Skeletal muscle cell (primary cell): ENCODE results near the gene CCT3.

Source experiments
- DNase-seq: peaks from one replicate; pipeline ENCODE4 v3.0.0-alpha.2; 2010; ENCODE audit warnings: low read depth
- H3K4me3 ChIP-seq: 2 replicates; pipeline ENCODE4 v1.5.1; 2011; ENCODE audit warnings: low read depth, mild to moderate bottlenecking, control low read depth, low read length, moderate library complexity

CCT3 gene

DNA sequence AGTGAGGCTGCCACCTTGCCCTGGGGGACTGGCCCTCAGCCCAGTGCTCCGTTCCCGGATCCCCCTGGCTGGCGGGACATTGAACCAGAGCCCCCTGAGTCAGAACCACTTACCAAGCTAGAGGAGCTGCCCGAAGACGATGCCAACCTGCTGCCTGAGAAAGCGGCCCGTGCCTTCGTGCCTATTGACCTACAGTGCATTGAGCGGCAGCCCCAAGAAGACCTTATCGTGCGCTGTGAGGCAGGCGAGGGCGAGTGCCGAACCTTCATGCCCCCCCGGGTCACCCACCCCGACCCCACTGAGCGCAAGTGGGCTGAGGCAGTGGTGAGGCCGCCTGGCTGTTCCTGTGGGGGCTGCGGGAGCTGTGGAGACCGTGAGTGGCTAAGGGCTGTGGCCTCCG is 52.7 kb downstream of the CCT3 start:
- H3K4me3 ChIP-seq = no peak overlapping the region
- no peak for DNase-seq

DNA sequence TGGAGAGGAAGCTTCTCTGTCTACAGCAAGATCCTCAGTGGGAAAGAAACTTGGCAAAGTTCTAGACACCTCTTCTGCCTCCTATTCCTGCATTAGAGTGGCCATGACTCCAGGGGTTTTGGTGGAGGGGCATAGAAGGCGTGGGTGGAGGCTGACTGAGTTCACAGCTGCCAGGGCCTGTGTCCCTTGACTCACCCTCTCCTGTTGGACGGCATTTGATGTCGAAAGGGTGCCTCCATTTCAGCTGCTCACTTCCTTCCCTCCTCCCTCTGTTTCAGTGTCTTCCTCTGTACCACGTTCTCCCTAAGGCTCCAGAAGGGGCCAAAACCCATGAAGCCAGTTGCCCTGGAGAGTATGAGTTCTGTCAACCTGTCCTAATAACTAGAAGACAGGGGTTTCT is 53.3 kb downstream of the CCT3 start:
- DNase-seq = no peak
- H3K4me3 ChIP-seq = no peak overlapping the region

DNA sequence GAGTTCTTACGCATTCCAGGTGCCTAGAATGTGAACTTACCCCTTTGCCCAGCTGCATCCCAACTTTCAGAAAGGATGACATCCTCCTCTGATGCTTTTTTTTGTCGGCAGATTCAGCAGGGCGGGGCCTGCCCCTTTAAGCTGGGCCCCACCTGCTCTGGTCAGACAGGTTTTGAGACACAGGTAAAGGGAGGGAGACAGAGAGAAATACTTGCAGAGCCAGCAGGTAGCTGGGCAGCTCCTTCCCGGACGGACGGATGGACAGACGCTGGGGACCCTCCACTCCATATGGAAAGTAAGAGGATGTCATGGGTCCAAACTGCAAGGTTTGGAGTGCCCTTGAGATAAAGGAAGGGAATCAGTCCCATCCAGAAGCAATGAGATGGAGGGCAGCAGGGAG is 54.0 kb downstream of the CCT3 start, which contains the start of gene TMEM79:
Gene TMEM79 (plus strand): TSS at position 214 of the 400 bp plus-strand sequence. CDS start 902 bp downstream, outside the sequence.
- H3K4me3 ChIP-seq = peak within 1 kb of the TSS; percentile 69
- DNase-seq = no peak

DNA sequence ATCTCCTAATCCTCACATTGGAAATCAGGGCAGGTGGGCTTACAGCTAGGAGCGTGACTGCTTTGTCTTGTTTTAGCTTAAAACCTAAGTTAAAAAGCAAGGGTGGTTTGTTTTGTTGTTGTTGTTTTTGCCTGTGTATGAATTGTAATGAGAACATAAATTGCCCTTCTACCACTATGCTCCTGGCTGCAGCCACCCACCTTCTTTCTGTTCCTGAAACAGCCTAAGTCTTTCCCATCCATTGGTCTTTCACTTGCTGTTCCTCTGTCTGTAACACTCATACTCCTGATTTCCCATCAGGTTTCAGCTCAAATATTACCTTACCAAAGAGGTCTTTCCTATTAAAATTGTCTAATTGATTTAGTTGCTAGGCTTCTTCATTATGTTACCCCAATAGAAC is 54.6 kb downstream of the CCT3 start:
- H3K4me3 ChIP-seq = peak overlapping the region; percentile 69
- no peak for DNase-seq

DNA sequence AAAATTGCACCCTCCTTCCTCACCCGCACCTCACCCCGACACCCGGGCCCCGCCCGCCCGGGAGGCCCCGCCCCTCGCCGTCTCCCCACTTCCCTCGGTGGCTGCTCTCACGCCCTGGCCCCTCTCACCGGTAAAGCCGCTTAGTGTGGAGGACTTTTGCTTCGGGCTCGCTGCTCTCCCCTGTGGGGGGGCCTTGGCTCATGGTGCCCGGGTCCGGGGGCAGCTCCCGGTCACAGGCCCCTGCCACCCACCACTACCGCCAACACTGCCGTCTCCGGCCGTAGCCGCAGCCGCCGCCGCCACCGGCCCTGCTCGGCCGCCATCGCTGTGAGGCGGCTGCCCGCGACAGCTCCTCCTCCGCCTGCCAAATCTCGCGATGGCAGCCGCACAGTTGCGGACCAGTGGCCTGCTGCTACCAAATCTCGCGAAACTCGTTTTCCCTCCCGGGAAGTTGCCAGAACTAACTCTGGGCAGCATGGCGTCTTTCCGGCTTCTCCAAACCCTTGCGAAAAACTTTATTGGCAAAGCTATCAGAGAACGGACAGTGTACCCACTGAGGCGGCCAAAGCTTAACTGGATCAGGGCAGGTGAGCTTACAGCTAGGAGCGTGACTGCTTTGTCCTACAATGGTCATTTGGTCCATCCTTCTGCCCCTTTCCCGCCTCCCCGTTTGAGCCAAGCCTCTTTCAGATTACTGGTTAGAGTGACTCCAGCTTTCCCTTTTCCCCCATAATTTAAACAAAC is 55.4 kb downstream of the CCT3 start, which contains the start of gene SMG5:
Gene SMG5 (minus strand): TSS at position 347 of the 744 bp plus-strand sequence. CDS start 145 bp downstream, at position 202.
- DNase-seq = peak; percentile 97
- H3K4me3 ChIP-seq = peak within 1 kb of the TSS; percentile 69

DNA sequence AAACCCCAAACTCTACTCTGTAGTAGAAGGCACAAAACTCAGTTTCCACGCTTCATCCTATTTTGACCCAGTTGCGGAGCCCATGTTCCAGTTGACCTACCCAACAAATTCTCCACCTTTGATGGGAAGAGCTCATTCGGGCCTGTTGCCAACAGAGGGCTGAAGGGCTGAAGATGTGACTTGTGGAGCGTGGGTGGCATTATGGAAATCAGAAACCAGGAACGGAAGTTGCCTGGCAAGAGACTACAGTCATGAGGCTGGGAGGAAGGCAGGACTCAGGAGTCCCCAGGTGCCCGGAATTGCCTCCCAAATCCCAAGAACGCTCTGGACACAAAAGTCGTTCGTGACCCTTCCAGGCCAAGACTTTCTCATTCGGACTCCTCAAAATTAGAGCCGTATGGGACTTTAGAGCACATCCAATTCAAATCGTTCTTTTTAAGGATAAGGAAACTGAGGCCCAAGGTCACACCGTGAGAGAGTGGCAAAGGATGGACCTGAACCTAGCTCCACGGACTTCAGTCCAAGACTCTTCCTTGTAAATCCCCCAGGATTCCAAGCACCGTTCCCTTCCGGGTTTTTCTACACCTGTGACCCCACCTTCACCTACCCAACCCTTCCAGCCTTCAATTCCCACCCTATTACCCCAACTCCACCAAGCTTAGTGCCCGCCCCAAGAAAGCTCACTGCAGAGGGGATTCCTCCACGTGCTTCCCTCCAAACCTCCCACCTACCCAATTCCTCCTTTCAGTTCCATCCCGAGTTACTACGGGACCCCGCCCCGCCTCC is 56.2 kb downstream of the CCT3 start:
- DNase-seq = no peak
- H3K4me3 ChIP-seq = peak overlapping the region; percentile 69

DNA sequence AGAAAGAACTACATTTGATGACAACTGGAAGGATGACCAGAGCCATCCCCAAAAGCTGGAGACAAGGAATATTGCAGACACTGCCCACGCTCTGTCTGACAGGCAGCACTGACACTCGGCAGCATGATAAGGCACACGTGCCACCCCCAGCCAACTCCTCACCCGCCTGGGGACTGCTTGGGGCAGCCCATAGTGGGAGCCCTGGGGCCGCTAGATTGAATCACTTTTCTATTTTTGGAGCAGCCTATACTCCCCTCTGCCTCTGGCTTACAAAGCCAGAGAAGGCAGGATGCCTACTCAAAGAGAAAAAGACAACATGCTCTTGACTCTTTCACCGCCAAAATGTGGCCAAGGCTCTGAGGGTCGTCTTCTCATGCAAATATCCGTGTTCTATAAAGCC is 56.8 kb downstream of the CCT3 start:
- peak overlapping the region; percentile 69 for H3K4me3 ChIP-seq
- DNase-seq = no peak

DNA sequence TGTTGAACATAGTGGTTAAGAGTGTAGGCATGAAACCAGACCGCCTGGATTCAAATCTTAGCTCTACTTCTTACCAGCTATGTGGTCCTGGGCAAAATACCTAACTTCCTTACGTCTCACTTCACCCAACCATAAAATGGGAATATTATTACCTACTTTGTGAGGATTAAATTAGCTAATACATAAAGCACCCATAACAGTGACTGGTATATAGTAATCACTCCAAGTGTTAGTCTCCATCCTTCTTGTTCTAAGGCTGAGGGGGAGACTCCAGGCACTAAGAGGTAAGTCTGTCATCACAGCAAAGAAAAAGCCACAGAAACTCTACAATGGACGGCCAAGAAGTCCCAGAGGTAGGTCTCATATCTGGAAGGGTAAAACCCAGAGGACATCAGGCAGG is 58.3 kb downstream of the CCT3 start:
- H3K4me3 ChIP-seq = no peak overlapping the region
- DNase-seq = no peak

DNA sequence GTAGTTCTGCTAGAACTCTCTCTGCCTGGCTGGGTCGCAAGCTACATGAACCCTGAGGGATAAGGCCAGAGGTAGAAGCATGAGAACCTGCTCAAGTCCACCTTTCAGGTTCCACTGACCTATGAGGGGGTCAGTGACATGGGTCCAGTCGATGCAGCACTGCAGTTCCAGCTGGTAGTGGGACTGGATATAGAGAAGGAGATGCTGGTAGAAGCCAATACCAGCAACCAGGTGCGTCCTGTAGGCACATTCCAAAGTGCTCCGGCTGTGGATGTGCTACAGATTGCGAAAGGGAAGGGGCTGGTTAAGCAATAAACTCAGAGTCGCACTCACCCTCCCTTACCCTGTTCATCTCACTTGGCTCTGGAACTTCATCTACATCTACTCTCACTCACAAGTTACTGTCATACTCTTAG is 61.1 kb downstream of the CCT3 start:
- no peak overlapping the region for H3K4me3 ChIP-seq
- DNase-seq = no peak

DNA sequence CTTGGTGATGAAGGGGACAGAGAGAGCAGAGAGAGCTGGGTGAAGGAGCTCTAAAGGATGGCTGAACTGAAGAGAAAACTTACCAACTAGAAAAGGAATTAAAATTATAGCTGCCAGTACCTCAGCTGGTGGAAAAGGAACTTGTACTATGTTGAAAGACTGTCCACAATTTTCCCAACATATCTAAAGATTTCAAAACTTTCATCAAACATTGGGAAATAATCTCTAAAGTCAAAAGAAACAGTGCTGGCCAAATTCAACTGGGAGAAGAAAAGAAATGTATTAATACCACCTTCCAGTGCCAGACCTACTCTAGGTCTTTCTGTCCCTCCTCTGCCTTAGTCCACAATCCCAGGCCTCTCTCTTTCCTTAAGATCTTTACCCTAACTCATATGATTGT is 61.6 kb downstream of the CCT3 start:
- H3K4me3 ChIP-seq = no peak overlapping the region
- no peak for DNase-seq

DNA sequence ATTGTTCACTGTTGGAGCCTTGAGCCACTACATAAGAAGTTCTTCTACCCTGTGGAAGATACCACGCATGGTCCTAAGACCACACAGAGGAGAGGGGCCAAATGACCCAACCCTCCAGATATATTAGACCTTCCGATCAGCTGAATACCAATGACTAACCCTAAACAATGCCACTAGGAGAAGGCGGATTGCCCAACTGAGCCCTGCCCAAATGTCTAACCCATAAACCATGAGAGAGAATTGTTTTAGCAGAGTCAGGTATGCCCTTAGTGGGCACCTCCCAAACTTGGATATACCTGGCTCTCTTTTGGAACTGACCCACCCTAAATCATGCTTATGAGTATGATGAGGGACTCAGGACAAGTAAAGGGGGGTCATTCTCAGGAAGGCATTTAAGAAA is 67.8 kb downstream of the CCT3 start:
- no peak overlapping the region for H3K4me3 ChIP-seq

DNA sequence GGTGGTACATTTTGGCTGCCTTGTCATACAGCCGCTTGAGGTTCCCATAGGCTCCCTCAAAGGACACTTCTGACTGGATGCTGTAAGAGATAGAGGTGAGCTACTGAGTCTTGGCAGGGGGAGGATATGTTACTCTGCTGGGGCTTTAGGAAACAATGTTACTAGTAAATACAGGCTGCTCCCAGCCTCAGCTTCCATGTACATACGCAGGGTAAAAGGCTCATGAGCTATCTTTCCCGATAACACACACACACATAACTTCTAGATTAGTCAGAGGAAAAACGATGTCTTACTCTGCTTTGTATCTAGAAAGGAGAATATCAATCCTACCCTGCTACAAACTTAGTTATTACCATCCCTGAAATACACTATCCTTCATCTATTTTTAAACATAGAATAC is 69.8 kb downstream of the CCT3 start:
- no peak for DNase-seq
- H3K4me3 ChIP-seq = no peak overlapping the region

More for the DNA sequence above, 67.8 kb downstream of the CCT3 start:
- no peak for DNase-seq

DNA sequence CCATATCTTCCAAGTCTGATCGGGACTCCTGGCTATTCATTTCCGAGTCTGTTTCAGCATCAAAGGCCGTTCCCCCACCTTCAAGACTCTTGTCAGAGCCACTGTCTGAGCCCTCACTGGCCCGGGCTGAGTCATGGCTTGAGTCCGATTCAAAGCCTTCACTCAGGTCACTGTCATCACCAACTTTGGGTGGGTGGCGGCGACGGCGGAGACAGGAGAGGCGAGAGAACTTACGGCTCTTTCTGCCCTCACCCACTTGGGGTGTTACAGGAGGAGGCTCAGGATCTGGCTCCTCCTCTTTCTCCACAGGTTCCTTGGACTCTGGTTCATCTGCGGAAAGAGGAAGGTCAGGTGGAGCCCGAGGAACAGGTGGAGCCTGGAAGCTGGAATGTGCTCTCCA is 72.0 kb downstream of the CCT3 start:
- H3K4me3 ChIP-seq = no peak overlapping the region
- no peak for DNase-seq

DNA sequence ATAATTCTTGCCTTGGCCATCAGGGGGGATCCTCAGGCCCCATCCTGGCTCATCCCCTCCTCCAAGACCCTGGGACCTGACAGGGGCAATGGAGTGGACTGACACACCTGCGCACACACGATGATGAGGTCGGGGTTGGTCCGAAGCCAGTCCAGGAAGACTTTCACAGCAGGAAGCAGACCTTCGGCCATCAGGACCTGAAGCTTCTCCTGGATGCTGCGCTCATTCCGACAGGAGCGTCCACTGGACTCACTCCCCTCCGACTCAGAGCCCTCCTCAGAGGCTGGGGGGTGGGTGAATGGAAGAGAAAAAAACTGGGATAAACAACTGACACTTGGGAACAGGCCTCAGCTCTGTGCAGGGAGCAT is 74.8 kb downstream of the CCT3 start:
- no peak for DNase-seq
- no peak overlapping the region for H3K4me3 ChIP-seq

DNA sequence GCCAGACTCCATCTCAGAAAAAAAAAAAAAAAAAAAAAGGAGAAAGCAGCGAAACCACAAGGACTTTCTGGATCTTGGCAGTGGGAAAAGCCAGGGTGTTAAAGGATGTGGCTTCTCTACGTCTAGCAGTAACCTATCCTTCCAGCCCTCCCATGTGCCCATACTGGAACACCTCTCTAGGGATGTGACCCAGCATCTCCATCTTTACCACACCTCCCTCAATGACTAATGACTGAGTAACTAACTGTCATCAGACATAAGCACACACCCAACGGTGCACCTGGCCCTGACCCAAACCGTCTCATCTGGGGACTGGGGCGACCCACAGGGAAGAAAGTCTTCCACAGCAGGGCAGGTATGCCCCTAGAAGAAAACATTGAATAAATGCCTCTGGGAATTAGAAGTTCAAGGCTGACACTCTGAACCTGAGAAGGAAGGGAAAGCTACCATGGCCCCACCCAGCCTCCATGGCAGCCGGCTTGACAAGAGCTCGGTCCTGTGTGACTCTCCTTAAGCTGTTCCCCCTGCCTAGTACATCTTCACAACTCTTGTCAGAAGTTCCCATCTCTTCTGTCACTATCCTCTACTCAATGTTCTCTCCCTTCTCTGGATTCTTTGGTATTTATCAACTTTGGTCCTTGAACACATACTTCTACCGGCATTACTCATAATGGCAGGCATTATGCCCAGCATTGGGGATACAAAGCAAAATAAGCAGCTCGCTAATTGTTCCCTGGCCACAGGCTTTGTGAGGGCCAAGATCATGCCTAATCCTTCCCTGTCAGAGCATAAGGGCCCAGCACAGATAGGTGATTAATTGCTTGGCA is 75.4 kb downstream of the CCT3 start:
- DNase-seq = no peak
- H3K4me3 ChIP-seq = no peak overlapping the region

DNA sequence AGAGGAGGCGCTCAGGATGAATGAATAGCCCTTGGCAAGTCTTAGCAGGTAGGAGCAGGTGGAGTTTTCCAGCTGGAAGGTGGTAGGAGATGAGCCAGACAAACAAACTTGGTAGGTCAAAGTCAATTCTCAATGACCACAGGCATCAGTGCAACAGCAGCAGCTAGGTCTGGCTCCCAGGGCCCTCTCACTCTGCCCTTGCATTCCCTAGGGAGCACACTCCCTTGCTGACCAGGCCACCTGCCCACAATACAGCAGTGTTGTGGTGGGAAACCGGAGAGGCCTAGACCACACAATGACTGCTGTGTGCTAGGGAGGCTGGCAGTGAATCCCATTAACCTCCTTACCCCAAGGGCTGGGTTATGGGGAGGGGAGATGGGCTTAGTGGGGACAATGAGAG is 77.2 kb downstream of the CCT3 start:
- H3K4me3 ChIP-seq = no peak overlapping the region
- DNase-seq = no peak

DNA sequence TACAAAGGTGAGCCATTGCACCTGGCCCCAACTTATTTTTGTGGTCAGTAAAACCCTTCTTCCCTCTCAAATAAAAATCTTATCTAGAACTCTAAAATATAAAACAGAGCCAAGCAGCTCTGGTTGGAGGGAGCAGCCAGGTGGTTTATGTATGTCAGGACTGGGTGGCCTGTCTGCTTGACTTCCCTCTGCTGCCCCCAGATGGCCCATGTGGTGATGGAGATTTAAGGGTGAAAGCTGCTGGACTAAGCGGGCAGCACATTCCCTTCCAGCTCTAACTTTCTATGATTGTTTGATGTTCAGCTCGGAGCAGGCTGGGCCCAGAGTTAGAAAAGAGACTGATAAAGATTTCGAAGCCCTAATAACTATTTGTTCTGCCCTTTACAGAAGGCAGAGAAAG is 78.3 kb downstream of the CCT3 start:
- no peak for DNase-seq
- no peak overlapping the region for H3K4me3 ChIP-seq
